HFFc6 (cell line): Measurements from ENCODE around the gene TRIM15. TPM values are rescaled to one million over a fixed set of nuclear protein-coding genes. Genes with fewer than 3 reads are reported as not detected.
"Not testable (repeated sequence)": the region's sequence is repeated elsewhere in the genome, so short reads cannot be mapped to it uniquely, and the experiment has no call there.

Experiments used
- DNase-seq: peaks from one replicate; pipeline ENCODE4 v3.0.0-alpha.2; 2018
- H3K27ac Mint-ChIP-seq: 2 replicates; pipeline ENCODE4 v1.8.0; 2020; ENCODE audit warnings: mild to moderate bottlenecking, mixed read lengths
- H3K27me3 Mint-ChIP-seq: 2 replicates; pipeline ENCODE4 v1.8.0; 2021; ENCODE audit warnings: mild to moderate bottlenecking, moderate library complexity, mixed read lengths; ENCODE audit not compliant: insufficient read depth
- H3K36me3 Mint-ChIP-seq: 2 replicates; pipeline ENCODE4 v1.8.0; 2021; ENCODE audit warnings: low read depth, mixed read lengths
- H3K4me1 Mint-ChIP-seq: 2 replicates; pipeline ENCODE4 v1.8.0; 2020; ENCODE audit warnings: low read depth, mixed read lengths
- H3K4me3 Mint-ChIP-seq: 2 replicates; pipeline ENCODE4 v1.8.0; 2020; ENCODE audit warnings: mild to moderate bottlenecking, moderate library complexity, mixed read lengths
- H3K9me3 Mint-ChIP-seq: 2 replicates; pipeline ENCODE4 v1.8.0; 2020; ENCODE audit warnings: mild to moderate bottlenecking, mixed read lengths
- CTCF ChIP-seq: fragments of 200-600 bp; sonication (generic); IDR thresholded peaks from 2 replicates; pipeline ENCODE4 v1.5.0; 2021; ENCODE audit warnings: antibody characterized with exemption, mild to moderate bottlenecking
- total RNA-seq, 6 experiments: library from RNA; stranded (reverse); fragmentation: NEBNext Ultra II Directional; extraction: Animal tissue kit (Norgen Biotek cat#: 25700); gene quantifications; 2 replicates in 1 of 6; 3 replicates in 5 of 6; pipeline ENCODE4 v1.2.3, GENCODE V29; 2021

TRIM15 gene
- total RNA-seq, 6 experiments from 2014 or later, result not detected

- Mint-ChIP-seq H3K9me3 (no peaks in the 10 kb centered on the region), H3K36me3 (no peaks in the 10 kb centered on the region), H3K4me3 (peak overlapping the region; percentile 96), H3K27ac (peak overlapping the region; percentile 96), H3K27me3 (peaks cover 3% of the 10 kb centered on the region; the same call in 1 of the 2 replicates), H3K4me1 (peaks cover 36% of the 10 kb centered on the region)
- no peak for TF ChIP-seq CTCF
- no peak for DNase-seq
These were observed 51.3 kb downstream of the TRIM15 start for GRCh38 chr6:30214657-30214982.

- H3K4me1 Mint-ChIP-seq, result peaks cover 25% of the 10 kb centered on the region
- H3K4me3 Mint-ChIP-seq, result no peak overlapping the region
- peaks cover 2% of the 10 kb centered on the region; the same call in 1 of the 2 replicates for H3K27me3 Mint-ChIP-seq
- no peaks in the 10 kb centered on the region for H3K9me3 Mint-ChIP-seq
- no peak overlapping the region for H3K27ac Mint-ChIP-seq
- no peaks in the 10 kb centered on the region for H3K36me3 Mint-ChIP-seq
- no peak for TF ChIP-seq CTCF
- no peak for DNase-seq
These were observed 52.8 kb downstream of the TRIM15 start for GRCh38 chr6:30216096-30216495.

GRCh38 chr6:30219244-30219643, 55.9 kb downstream of the TRIM15 start:
- H3K9me3 Mint-ChIP-seq, result peaks cover 18% of the 10 kb centered on the region

GRCh38 chr6:30221395-30221794, 58.0 kb downstream of the TRIM15 start:
- H3K27me3 Mint-ChIP-seq, H3K4me1 Mint-ChIP-seq, DNase-seq, H3K27ac Mint-ChIP-seq, H3K4me3 Mint-ChIP-seq: not testable (repeated sequence)
- peaks cover 11% of the 10 kb centered on the region for H3K36me3 Mint-ChIP-seq
- H3K9me3 Mint-ChIP-seq, result peaks cover 18% of the 10 kb centered on the region

More at GRCh38 chr6:30219244-30219643, 55.9 kb downstream of the TRIM15 start:
- Mint-ChIP-seq H3K4me1 (peaks cover 11% of the 10 kb centered on the region), H3K36me3 (peaks cover 11% of the 10 kb centered on the region), H3K27ac (no peak overlapping the region), H3K27me3 (peaks cover 6% of the 10 kb centered on the region), H3K4me3 (no peak overlapping the region)
- DNase-seq, result peak; percentile 51
- TF ChIP-seq CTCF, result peak; percentile 85

- not testable (repeated sequence) for DNase-seq, H3K4me1 Mint-ChIP-seq, H3K27ac Mint-ChIP-seq, H3K4me3 Mint-ChIP-seq
- H3K36me3 Mint-ChIP-seq, result peaks cover 11% of the 10 kb centered on the region
- peaks cover 11% of the 10 kb centered on the region for H3K27me3 Mint-ChIP-seq
- H3K9me3 Mint-ChIP-seq, result peaks cover 18% of the 10 kb centered on the region
These were observed 58.6 kb downstream of the TRIM15 start for GRCh38 chr6:30221956-30222355.

Other genes with a start within 250 kb of the TRIM15 start
- 100 to 1,000 TPM; 116 to 159 (median 149) TPM for gene HLA-A, start 221.0 kb upstream of the TRIM15 start, total RNA-seq
- gene POLR1H, start 102.3 kb upstream of the TRIM15 start, total RNA-seq, result 10 to 100 TPM; 18.6 to 28.3 (median 23.9) TPM
- 10 to 100 TPM; 47.1 to 61.7 (median 53.2) TPM for gene PPP1R11, start 96.3 kb upstream of the TRIM15 start, total RNA-seq
- gene RNF39, start 87.8 kb upstream of the TRIM15 start, total RNA-seq, result not detected
- gene TRIM31, start 50.5 kb upstream of the TRIM15 start, total RNA-seq, result not detected
- not detected for gene TRIM40, start 27.4 kb upstream of the TRIM15 start, total RNA-seq
- not detected for gene TRIM10, start 2.3 kb upstream of the TRIM15 start, total RNA-seq
- 10 to 100 TPM; 29.4 to 34.4 (median 32.2) TPM for gene TRIM26, start 49.9 kb downstream of the TRIM15 start, total RNA-seq
- 10 to 100 TPM in 4 of 6 experiments, 1 to 10 TPM in 2; 8.7 to 12.2 (median 10.8) TPM for gene TRIM39, start 163.4 kb downstream of the TRIM15 start, total RNA-seq
- gene RPP21, start 181.6 kb downstream of the TRIM15 start, total RNA-seq, result 10 to 100 TPM; 32.3 to 45.9 (median 40.0) TPM